NCI-H774 (cell line): ENCODE measurements around the gene PDZRN3.

ENCODE experiments used
- DNase-seq: peaks from one replicate; lab custom pipeline; 2025; lab: John Stamatoyannopoulos, UW

Gene PDZRN3

GRCh38 chr3:73384091-73384906 is 240.4 kb downstream of the PDZRN3 start:
- DNase-seq = no peak

DNA sequence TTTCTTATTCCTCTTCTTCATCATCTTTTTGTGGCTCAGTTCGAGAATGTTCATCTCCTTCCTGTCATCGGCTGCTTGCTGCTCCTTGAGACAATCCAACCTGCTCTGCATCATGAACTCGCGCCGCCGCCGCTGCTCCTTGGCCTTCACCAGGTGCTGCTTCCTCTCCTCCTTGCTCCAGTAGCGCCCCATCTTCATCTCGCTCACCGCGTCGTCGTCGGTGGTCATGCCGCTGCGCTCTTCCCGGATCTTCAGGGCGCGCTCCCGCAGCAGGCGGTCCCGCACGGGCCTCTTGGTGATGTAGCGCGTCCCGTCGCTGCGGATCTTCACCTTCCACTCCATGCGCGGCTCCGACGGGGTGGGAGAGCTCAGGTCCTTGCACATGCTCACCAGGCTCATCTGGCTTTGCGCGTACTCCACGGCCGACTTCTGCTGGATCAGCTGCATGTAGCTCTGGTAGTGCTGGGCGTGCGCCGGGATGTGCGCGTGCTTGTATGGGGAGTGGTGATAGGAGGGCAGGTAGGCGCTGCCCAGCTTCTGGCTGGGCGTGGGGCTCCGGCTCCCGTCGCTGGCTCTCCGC is 241.2 kb downstream of the PDZRN3 start:
- DNase-seq = no peak

- no peak for DNase-seq
Measured at GRCh38 chr3:73381551-73381950, 243.2 kb downstream of the PDZRN3 start.

DNA sequence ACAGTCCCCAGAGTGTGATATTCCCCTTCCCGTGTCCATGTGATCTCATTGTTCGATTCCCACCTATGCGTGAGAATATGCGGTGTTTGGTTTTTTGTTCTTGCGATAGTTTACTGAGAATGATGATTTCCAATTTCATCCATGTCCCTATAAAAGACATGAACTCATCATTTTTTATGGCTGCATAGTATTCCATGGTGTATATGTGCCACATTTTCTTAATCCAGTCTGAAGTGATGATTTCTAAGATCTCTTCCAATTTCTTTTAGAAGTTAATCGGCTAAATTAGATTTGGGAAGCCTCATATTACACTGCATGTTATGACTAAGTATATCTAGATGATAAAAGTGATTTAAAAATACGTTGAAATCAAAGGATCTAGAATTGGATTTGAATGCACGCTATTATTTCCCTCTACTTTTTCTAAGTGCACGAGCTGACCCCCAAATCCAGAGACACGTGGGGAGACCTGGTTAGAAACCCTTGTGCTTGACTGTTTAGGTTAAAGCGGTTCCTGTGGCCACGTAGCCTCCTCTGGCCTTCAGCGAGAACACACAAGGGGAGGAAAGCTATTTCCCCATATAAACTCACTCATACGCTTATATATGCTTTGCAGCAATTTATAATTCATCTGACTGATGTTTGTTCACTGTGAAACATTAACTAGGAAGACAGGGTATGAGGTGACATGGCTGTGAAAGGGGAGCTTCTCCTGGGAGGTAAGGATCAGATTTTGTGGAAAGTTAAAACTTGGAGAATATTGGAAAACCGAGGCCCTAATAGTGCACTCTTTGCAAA is 243.8 kb downstream of the PDZRN3 start:
- no peak for DNase-seq

- DNase-seq = no peak
Measured at GRCh38 chr3:73379465-73379864, 245.3 kb downstream of the PDZRN3 start.

GRCh38 chr3:73378207-73378606 is 246.5 kb downstream of the PDZRN3 start:
- no peak for DNase-seq

DNA sequence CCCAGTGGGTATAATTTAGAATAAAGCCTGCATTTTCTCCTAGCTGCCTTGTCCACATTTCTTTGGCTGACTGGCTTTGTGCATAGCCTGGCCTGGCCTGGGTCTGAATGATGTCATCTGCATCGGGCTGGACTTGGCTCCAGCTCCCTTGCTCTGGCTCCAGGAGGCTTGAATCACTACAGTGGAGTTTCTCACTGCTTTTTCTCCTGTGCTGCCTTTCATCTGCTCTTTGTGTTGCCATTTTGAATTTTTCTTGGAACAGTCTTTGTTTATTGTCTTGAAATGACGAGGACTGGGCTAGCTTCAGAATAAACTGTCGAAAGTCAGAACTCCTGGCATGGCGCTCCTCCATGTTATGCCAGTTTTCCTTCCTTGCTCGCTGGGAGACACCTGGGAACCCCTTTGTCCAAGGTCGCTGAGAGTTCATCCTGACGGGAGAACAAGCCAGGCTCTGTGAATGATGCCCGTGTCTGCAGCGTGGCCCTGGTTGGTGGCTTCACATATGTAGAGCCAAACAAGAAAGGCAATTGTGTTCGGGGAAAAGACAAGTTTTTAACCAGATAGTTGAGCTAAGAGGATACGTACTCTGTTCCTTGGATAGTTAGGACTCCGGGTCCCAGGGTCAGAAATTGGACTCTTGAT is 258.9 kb downstream of the PDZRN3 start:
- DNase-seq = no peak

GRCh38 chr3:73364517-73364916 is 260.2 kb downstream of the PDZRN3 start:
- DNase-seq = no peak

DNA sequence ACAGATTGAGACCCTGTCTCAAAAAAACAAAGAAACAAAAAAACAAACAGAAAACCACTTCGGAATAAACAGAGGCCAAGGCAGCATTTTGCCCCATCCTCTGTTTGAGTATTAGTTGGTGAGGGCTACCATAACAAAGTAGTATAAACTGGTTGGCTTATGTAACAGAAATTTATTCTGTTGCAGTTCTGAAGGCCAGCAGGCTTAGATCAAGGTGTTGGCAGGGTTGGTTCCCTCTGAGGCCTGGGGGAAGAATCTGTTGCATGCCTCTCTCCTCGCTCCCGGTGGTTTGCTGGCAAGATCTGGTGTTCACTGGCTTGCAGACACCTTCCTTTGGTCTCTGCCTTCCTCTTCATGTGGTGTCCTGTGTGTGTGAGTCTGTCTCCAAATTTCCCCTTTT is 261.6 kb downstream of the PDZRN3 start:
- no peak for DNase-seq

GRCh38 chr3:73361591-73361990 is 263.1 kb downstream of the PDZRN3 start:
- DNase-seq = no peak

DNA sequence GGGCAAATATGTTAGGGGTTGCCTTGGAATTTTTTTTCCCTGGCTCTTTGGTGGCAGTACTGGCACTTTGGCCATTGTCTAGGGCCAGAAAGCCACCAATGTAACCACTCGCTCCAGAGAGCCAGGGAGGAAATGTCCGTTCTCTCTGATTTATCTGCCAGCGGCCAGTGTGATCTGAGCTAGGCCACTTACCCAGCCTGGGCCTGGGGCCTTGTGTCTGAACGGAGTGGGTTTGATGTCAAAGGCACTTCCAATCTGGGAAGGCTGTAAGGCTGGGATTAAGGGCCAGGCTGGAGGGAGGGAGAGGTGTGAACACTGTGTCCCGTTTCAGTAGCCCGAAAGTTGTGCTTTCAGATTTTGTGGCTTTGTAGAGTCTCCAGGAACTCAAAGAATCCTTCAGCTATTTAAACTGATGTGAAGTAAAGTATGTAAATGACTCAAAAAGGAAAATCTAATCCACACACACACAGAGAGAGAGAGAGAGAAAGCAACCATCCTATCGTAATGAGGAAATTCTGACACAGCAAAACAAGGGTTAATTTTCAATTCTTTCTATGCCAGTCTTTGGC is 271.0 kb downstream of the PDZRN3 start:
- no peak for DNase-seq

GRCh38 chr3:73352841-73353645 is 271.7 kb downstream of the PDZRN3 start:
- no peak for DNase-seq

GRCh38 chr3:73351423-73352071 is 273.2 kb downstream of the PDZRN3 start:
- DNase-seq = no peak

DNA sequence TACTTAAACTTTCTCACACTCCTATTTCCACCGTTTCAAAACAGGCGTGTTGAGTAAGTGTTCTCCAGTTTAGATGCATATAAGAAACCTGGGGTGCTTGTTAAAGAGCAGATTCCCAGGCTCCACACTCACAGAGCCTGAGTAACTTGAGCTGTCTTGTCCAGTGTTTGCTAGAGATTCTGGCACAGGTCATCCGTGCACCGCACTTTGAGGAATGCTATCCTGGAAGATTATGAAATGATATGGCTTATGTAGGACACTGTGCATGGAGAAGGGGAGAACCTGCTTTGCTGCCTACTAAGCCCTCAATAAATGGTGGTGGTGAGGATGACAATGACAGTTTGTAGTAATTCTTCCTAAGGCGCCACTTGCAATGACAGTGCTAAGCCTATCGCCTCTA is 273.7 kb downstream of the PDZRN3 start:
- no peak for DNase-seq

DNA sequence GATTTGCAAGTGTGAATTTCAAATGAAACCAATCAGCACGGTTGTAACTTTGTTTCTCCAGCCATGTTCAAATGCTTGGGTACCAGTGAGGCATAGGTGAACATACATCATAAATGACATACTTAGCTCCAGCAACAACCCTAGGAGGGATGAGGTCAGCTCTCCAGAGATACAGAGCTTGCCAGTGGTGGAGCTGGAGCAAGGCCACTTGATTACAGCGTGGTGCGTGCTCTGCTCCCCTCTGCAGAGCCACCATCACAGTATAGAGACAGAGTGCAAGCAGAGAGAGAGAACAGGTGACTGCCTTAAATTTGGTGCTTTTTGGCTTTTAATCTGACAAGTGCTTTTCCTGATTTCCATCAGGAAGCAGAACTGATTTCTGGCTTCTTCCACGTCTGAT is 275.1 kb downstream of the PDZRN3 start:
- no peak for DNase-seq

DNA sequence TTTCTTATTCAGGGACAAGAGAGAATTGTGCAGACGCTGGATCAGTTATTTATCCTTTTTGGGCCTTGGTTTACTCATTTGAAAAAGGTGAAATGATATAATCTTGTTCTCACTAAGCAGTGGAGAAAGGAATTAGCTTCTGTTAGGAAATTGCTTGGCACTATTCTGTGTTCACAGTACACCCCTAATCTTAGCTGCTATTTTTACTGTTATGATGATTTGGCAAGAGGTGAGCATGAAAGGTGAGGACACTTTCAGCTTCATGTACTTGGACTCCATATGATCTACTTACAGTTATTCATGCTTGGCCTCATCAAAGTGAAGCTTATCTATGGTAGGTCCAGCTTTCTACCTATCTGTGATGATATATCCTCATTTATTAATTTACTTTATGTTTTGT is 282.7 kb downstream of the PDZRN3 start:
- no peak for DNase-seq

- DNase-seq = no peak
Measured at GRCh38 chr3:73341272-73341935, 283.3 kb downstream of the PDZRN3 start.

- DNase-seq = no peak
Measured at GRCh38 chr3:73332558-73332957, 292.2 kb downstream of the PDZRN3 start.
